KMS-11 (cell line): ENCODE measurements around the gene HECTD2.

Experiments
- H2AFZ ChIP-seq: fragments of 200-600 bp; sonication (generic); 2 replicates; pipeline ENCODE4 v1.6.1; 2016; ENCODE audit warnings: antibody characterized with exemption, mixed run types, low read depth
- H3K27ac ChIP-seq: fragments of 200-600 bp; sonication (generic); 2 replicates; pipeline ENCODE4 v1.6.1; 2016; ENCODE audit warnings: mild to moderate bottlenecking, mixed run types
- H3K27me3 ChIP-seq: fragments of 200-600 bp; sonication (generic); 2 replicates; pipeline ENCODE4 v1.6.1; 2017; ENCODE audit warnings: mild to moderate bottlenecking, low read depth, mixed run types, moderate library complexity; ENCODE audit not compliant: insufficient read depth
- H3K36me3 ChIP-seq: fragments of 200-600 bp; sonication (generic); 2 replicates; pipeline ENCODE4 v1.6.1; 2017; ENCODE audit warnings: mild to moderate bottlenecking, mixed run types; ENCODE audit not compliant: insufficient read depth
- H3K4me1 ChIP-seq: fragments of 200-600 bp; sonication (generic); 2 replicates; pipeline ENCODE4 v1.6.1; 2016; ENCODE audit warnings: mild to moderate bottlenecking, low read depth, mixed run types; ENCODE audit not compliant: poor library complexity, severe bottlenecking
- H3K4me2 ChIP-seq: fragments of 200-600 bp; sonication (generic); 2 replicates; pipeline ENCODE4 v1.7.0; 2016; ENCODE audit warnings: mild to moderate bottlenecking, mixed run types
- H3K4me3 ChIP-seq: fragments of 200-600 bp; sonication (generic); IDR thresholded peaks from 2 replicates; pipeline ENCODE4 v1.6.1; 2017; ENCODE audit warnings: low read depth, low read length, mixed read lengths; ENCODE audit not compliant: insufficient read depth
- H3K79me2 ChIP-seq: fragments of 200-600 bp; sonication (generic); 2 replicates; pipeline ENCODE4 v1.6.1; 2016; ENCODE audit warnings: low read depth, mixed run types; ENCODE audit not compliant: insufficient read depth
- H3K9ac ChIP-seq: fragments of 200-600 bp; sonication (generic); 2 replicates; pipeline ENCODE4 v1.6.1; 2016; ENCODE audit warnings: mild to moderate bottlenecking, mixed run types
- H4K20me1 ChIP-seq: fragments of 200-600 bp; sonication (generic); 2 replicates; pipeline ENCODE4 v1.6.1; 2016; ENCODE audit warnings: mild to moderate bottlenecking, mixed run types; ENCODE audit not compliant: insufficient read depth
- TF ChIP-seq, protein P1 (sequence below): fragments of 200-600 bp; sonication (generic); conservative IDR thresholded peaks from 2 replicates; pipeline ENCODE4 v1.6.1; 2017; ENCODE audit warnings: low read depth, mild to moderate bottlenecking, antibody characterized with exemption, low read length, moderate library complexity, mixed read lengths

HECTD2 gene

GRCh38 chr10:91520661-91521060 is 110.5 kb downstream of the HECTD2 start:
- H3K27ac ChIP-seq, result no peak overlapping the region
- no peak overlapping the region for H2AFZ ChIP-seq
- H3K4me3 ChIP-seq, result no peak overlapping the region
- no peaks in the 10 kb centered on the region for H3K27me3 ChIP-seq
- no peaks in the 10 kb centered on the region for H3K36me3 ChIP-seq
- H3K79me2 ChIP-seq, result no peaks in the 10 kb centered on the region
- no peak overlapping the region for H3K9ac ChIP-seq
- H3K4me2 ChIP-seq, result no peak overlapping the region
- TF ChIP-seq, protein P1, sequence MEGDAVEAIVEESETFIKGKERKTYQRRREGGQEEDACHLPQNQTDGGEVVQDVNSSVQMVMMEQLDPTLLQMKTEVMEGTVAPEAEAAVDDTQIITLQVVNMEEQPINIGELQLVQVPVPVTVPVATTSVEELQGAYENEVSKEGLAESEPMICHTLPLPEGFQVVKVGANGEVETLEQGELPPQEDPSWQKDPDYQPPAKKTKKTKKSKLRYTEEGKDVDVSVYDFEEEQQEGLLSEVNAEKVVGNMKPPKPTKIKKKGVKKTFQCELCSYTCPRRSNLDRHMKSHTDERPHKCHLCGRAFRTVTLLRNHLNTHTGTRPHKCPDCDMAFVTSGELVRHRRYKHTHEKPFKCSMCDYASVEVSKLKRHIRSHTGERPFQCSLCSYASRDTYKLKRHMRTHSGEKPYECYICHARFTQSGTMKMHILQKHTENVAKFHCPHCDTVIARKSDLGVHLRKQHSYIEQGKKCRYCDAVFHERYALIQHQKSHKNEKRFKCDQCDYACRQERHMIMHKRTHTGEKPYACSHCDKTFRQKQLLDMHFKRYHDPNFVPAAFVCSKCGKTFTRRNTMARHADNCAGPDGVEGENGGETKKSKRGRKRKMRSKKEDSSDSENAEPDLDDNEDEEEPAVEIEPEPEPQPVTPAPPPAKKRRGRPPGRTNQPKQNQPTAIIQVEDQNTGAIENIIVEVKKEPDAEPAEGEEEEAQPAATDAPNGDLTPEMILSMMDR, result no peak
- H4K20me1 ChIP-seq, result no peaks in the 10 kb centered on the region
- H3K4me1 ChIP-seq, result no peaks in the 10 kb centered on the region

- Histone ChIP-seq H4K20me1 (no peaks in the 10 kb centered on the region), H3K4me1 (no peaks in the 10 kb centered on the region), H3K4me2 (no peak overlapping the region), H3K36me3 (no peaks in the 10 kb centered on the region), H3K27ac (no peak overlapping the region), H2AFZ (no peak overlapping the region), H3K4me3 (no peak overlapping the region), H3K79me2 (no peaks in the 10 kb centered on the region), H3K27me3 (no peaks in the 10 kb centered on the region), H3K9ac (no peak overlapping the region)
- TF ChIP-seq, protein P1, result no peak
Observed at GRCh38 chr10:91521439-91521838, 111.3 kb downstream of the HECTD2 start.

- Histone ChIP-seq H3K4me3 (no peak overlapping the region), H3K4me2 (no peak overlapping the region), H3K9ac (no peak overlapping the region), H4K20me1 (no peaks in the 10 kb centered on the region), H3K79me2 (no peaks in the 10 kb centered on the region), H3K27ac (no peak overlapping the region), H3K27me3 (no peaks in the 10 kb centered on the region), H3K4me1 (no peaks in the 10 kb centered on the region), H3K36me3 (no peaks in the 10 kb centered on the region), H2AFZ (no peak overlapping the region)
- TF ChIP-seq, protein P1, result no peak
Observed at GRCh38 chr10:91525896-91526712, 116.0 kb downstream of the HECTD2 start.

GRCh38 chr10:91528080-91528479 is 117.9 kb downstream of the HECTD2 start:
- Histone ChIP-seq H3K9ac (no peak overlapping the region), H3K4me3 (no peak overlapping the region), H3K27me3 (no peaks in the 10 kb centered on the region), H4K20me1 (no peaks in the 10 kb centered on the region), H2AFZ (no peak overlapping the region), H3K4me2 (no peak overlapping the region), H3K79me2 (no peaks in the 10 kb centered on the region), H3K27ac (no peak overlapping the region), H3K4me1 (no peaks in the 10 kb centered on the region), H3K36me3 (no peaks in the 10 kb centered on the region)
- TF ChIP-seq, protein P1, result no peak
